Esophagus (tissue), 2 donors: ENCODE measurements around the gene CHRNB4. TPM values are rescaled to one million over a fixed set of nuclear protein-coding genes. Genes with fewer than 3 reads are reported as not detected.
A peak's percentile ranks its signal among the peaks of the same experiment; 100 is the strongest.

Source experiments
- H3K27ac ChIP-seq, 2 donors: one replicate each; pipeline ENCODE4 v1.5.1; 2013; ENCODE audit warnings: low read depth in 2 of 2, mild to moderate bottlenecking in 2 of 2, inconsistent platforms in 1 of 2, low read length in 1 of 2, moderate library complexity in 1 of 2
- H3K27me3 ChIP-seq, 2 donors: one replicate each; pipeline ENCODE4 v1.6.1; 2013; ENCODE audit warnings: low read length in 2 of 2, control low read depth in 1 of 2, mild to moderate bottlenecking in 1 of 2; ENCODE audit not compliant: insufficient read depth in 2 of 2, control insufficient read depth in 1 of 2
- H3K36me3 ChIP-seq, 2 donors: one replicate each; pipeline ENCODE4 v1.6.1; 2013; ENCODE audit warnings: low read length in 1 of 2; ENCODE audit not compliant: control insufficient read depth in 2 of 2, insufficient read depth in 2 of 2
- H3K4me1 ChIP-seq, 2 donors: one replicate each; pipeline ENCODE4 v1.6.1; 2013; ENCODE audit warnings: low read length in 1 of 2; ENCODE audit not compliant: control insufficient read depth in 2 of 2, insufficient read depth in 2 of 2
- H3K4me3 ChIP-seq, 2 donors: one replicate each; pipeline ENCODE4 v1.5.1; 2013; ENCODE audit warnings: low read length in 2 of 2, mild to moderate bottlenecking in 2 of 2, low read depth in 1 of 2, moderate library complexity in 1 of 2
- H3K9me3 ChIP-seq, 2 donors: one replicate each; pipeline ENCODE4 v1.6.1; 2013; ENCODE audit warnings: mild to moderate bottlenecking in 2 of 2, low read depth in 1 of 2, low read length in 1 of 2, moderate library complexity in 1 of 2; ENCODE audit not compliant: control insufficient read depth in 2 of 2, insufficient read depth in 1 of 2
- WGBS, 2 donors: extraction: QIAGEN DNeasy Blood & Tissue Kit; methylation state at CpG; one replicate each; pipeline ENCODE4 v1.1.7; 2013; 5-methylcytosine and 5-hydroxymethylcytosine counted together
- polyA plus RNA-seq, 2 donors: library from polyadenylated mRNA; stranded (reverse); fragments of 200-250 nt; gene quantifications; one replicate each; pipeline ENCODE4 v1.2.3, GENCODE V29; 2013
- donor health status: healthy with polysubstance abuse.
- donor health status: Bipolar disorder and iron deficiency.

Gene CHRNB4
- polyA plus RNA-seq, 2 donors = 0.16 to 0.42 TPM

GRCh38 chr15:78680431-78681075 is 39.5 kb upstream of the CHRNB4 start:
- 81 to 84% methylated on average over 10 of the region's 10 CpGs for WGBS, 2 donors
- H3K27me3 ChIP-seq = no peaks in the 10 kb centered on the region
- peaks cover 4 to 7% of the 10 kb centered on the region in 2 donors for H3K4me1 ChIP-seq
- no peaks in the 10 kb centered on the region for H3K36me3 ChIP-seq
- H3K9me3 ChIP-seq = no peaks in the 10 kb centered on the region
- no peak overlapping the region for H3K4me3 ChIP-seq
- H3K27ac ChIP-seq = no peak overlapping the region

- no peak overlapping the region for H3K4me3 ChIP-seq
- WGBS, 2 donors = 44 to 55% methylated on average over 3 of the region's 3 CpGs
- H3K27me3 ChIP-seq = no peaks in the 10 kb centered on the region
- H3K4me1 ChIP-seq = peaks cover 4 to 5% of the 10 kb centered on the region in 2 donors
- no peak overlapping the region for H3K27ac ChIP-seq
- no peaks in the 10 kb centered on the region for H3K9me3 ChIP-seq
- no peaks in the 10 kb centered on the region for H3K36me3 ChIP-seq
Measured at GRCh38 chr15:78679089-78679511, 38.1 kb upstream of the CHRNB4 start.

GRCh38 chr15:78676424-78677110 is 35.6 kb upstream of the CHRNB4 start:
- 90 to 94% methylated on average over 12 of the region's 12 CpGs for WGBS, 2 donors
- H3K4me3 ChIP-seq = no peak overlapping the region
- H3K27me3 ChIP-seq = no peaks in the 10 kb centered on the region
- H3K36me3 ChIP-seq = no peaks in the 10 kb centered on the region
- H3K27ac ChIP-seq = no peak overlapping the region
- H3K4me1 ChIP-seq = peaks cover 5 to 14% of the 10 kb centered on the region in 2 donors
- no peaks in the 10 kb centered on the region for H3K9me3 ChIP-seq

GRCh38 chr15:78675617-78676360 is 34.8 kb upstream of the CHRNB4 start:
- H3K27ac ChIP-seq = no peak overlapping the region
- H3K4me3 ChIP-seq = no peak overlapping the region
- H3K27me3 ChIP-seq = no peaks in the 10 kb centered on the region
- WGBS, 2 donors = 91 to 93% methylated on average over 11 of the region's 11 CpGs
- H3K36me3 ChIP-seq = no peaks in the 10 kb centered on the region
- no peaks in the 10 kb centered on the region for H3K9me3 ChIP-seq
- H3K4me1 ChIP-seq = peaks cover 4 to 14% of the 10 kb centered on the region in 2 donors

- Histone ChIP-seq H3K27me3 (no peaks in the 10 kb centered on the region), H3K4me1 (peaks cover 4 to 14% of the 10 kb centered on the region in 2 donors)
- 96 to 98% methylated on average over 4 of the region's 4 CpGs for WGBS, 2 donors
Measured at GRCh38 chr15:78675206-78675605, 34.2 kb upstream of the CHRNB4 start.

GRCh38 chr15:78673917-78674444 is 33.0 kb upstream of the CHRNB4 start:
- Histone ChIP-seq H3K27ac (no peak overlapping the region), H3K9me3 (no peaks in the 10 kb centered on the region), H3K4me3 (no peak overlapping the region), H3K27me3 (no peaks in the 10 kb centered on the region), H3K4me1 (peaks cover 4 to 9% of the 10 kb centered on the region in 2 donors), H3K36me3 (no peaks in the 10 kb centered on the region)
- 96 to 97% methylated on average over 3 of the region's 3 CpGs for WGBS, 2 donors

More at GRCh38 chr15:78675206-78675605, 34.2 kb upstream of the CHRNB4 start:
- Histone ChIP-seq H3K27ac (no peak overlapping the region), H3K36me3 (no peaks in the 10 kb centered on the region), H3K9me3 (no peaks in the 10 kb centered on the region), H3K4me3 (no peak overlapping the region)

GRCh38 chr15:78673476-78673875 is 32.5 kb upstream of the CHRNB4 start:
- H3K27me3 ChIP-seq = no peaks in the 10 kb centered on the region
- H3K4me1 ChIP-seq = peaks cover 4 to 9% of the 10 kb centered on the region in 2 donors
- 68 to 71% methylated on average over 4 of the region's 4 CpGs for WGBS, 2 donors
- no peak overlapping the region for H3K27ac ChIP-seq
- H3K9me3 ChIP-seq = no peaks in the 10 kb centered on the region
- H3K36me3 ChIP-seq = no peaks in the 10 kb centered on the region
- no peak overlapping the region for H3K4me3 ChIP-seq

GRCh38 chr15:78672285-78673014 is 31.4 kb upstream of the CHRNB4 start:
- Histone ChIP-seq H3K4me3 (no peak overlapping the region), H3K27me3 (no peaks in the 10 kb centered on the region), H3K4me1 (peaks cover 4 to 9% of the 10 kb centered on the region in 2 donors), H3K9me3 (no peaks in the 10 kb centered on the region), H3K27ac (peak overlapping the region; percentile 67 to 79), H3K36me3 (no peaks in the 10 kb centered on the region)
- 70 to 87% methylated on average over 9 of the region's 9 CpGs for WGBS, 2 donors

- no peaks in the 10 kb centered on the region for H3K9me3 ChIP-seq
- H3K4me1 ChIP-seq = peaks cover 4 to 9% of the 10 kb centered on the region in 2 donors
- H3K4me3 ChIP-seq = no peak overlapping the region
- 49 to 51% methylated on average over 6 of the region's 6 CpGs for WGBS, 2 donors
- peak overlapping the region; percentile 67 to 79 for H3K27ac ChIP-seq
- no peaks in the 10 kb centered on the region for H3K36me3 ChIP-seq
- H3K27me3 ChIP-seq = no peaks in the 10 kb centered on the region
Measured at GRCh38 chr15:78671626-78672211, 30.7 kb upstream of the CHRNB4 start.
